Heart left ventricle (tissue), 16 donors: Measurements from ENCODE around the gene TAF1A. TPM values are rescaled to one million over a fixed set of nuclear protein-coding genes. Genes with fewer than 3 reads are reported as not detected.

Experiments used
- ATAC-seq, 4 donors: fragments of 200-7000 bp; cut with Tn5 transposase; one replicate each; pipeline ENCODE4 v1.9.1; 2020 to 2022; ENCODE audit warnings: moderate library complexity in 4 of 4, mild to moderate bottlenecking in 3 of 4, moderate number of reproducible peaks in 1 of 4
- DNase-seq, 5 donors: peaks; one replicate each; pipeline ENCODE4 v3.0.0-alpha.2; 2020
- H3K27ac ChIP-seq, 12 donors: fragments of 200-600 bp; sonication (generic) in 4 of 12; one replicate each; pipeline versions ENCODE4 v1.5.0 to v1.8.0; 2016 to 2022; ENCODE audit warnings: mild to moderate bottlenecking in 2 of 12
- H3K27me3 ChIP-seq, 9 donors: fragments of 200-600 bp; sonication (generic) in 2 of 9; one replicate each; pipeline versions ENCODE4 v1.5.1 to v1.8.0; 2016 to 2022; ENCODE audit warnings: mild to moderate bottlenecking in 3 of 9
- H3K36me3 ChIP-seq, 9 donors: fragments of 200-600 bp; sonication (generic) in 2 of 9; one replicate each; pipeline versions ENCODE4 v1.5.0 to v1.8.0; 2018 to 2022; ENCODE audit warnings: mild to moderate bottlenecking in 2 of 9
- H3K4me1 ChIP-seq, 12 donors: fragments of 200-600 bp; sonication (generic) in 4 of 12; one replicate each; pipeline versions ENCODE4 v1.5.0 to v1.8.0; 2016 to 2022; ENCODE audit warnings: mild to moderate bottlenecking in 3 of 12
- H3K4me3 ChIP-seq, 12 donors: fragments of 200-600 bp; sonication (generic) in 4 of 12; one replicate each; pipeline versions ENCODE4 v1.5.0 to v1.8.0; 2017 to 2022; ENCODE audit warnings: mild to moderate bottlenecking in 9 of 12, moderate library complexity in 4 of 12
- H3K9me3 ChIP-seq, 12 donors: fragments of 200-600 bp; sonication (generic) in 4 of 12; one replicate each; pipeline versions ENCODE4 v1.5.0 to v1.8.0; 2016 to 2022; ENCODE audit warnings: mild to moderate bottlenecking in 1 of 12
- CTCF ChIP-seq, 12 donors: fragments of 200-600 bp; sonication (generic) in 4 of 12; IDR thresholded peaks; one replicate each; pipeline versions ENCODE4 v1.5.0 to v1.8.0; 2018 to 2022; ENCODE audit warnings: antibody characterized with exemption in 12 of 12, mild to moderate bottlenecking in 5 of 12
- POLR2A ChIP-seq, 2 donors: fragments of 450-650 bp; IDR thresholded peaks; one replicate each; pipeline ENCODE4 v1.6.1; 2017; ENCODE audit warnings: antibody characterized with exemption in 2 of 2, mild to moderate bottlenecking in 2 of 2, moderate library complexity in 2 of 2
- WGBS, 4 donors: extraction: QIAGEN DNeasy Blood & Tissue Kit in 2 of 4; methylation state at CpG; one replicate each; pipeline versions ENCODE4 v1.1.5 to v1.1.7; 2013 to 2018; 5-methylcytosine and 5-hydroxymethylcytosine counted together
- intact Hi-C, 10 donors: fragments of 100-400 bp; cut with DNase I; formaldehyde crosslinking; loops; one replicate each; pipeline versions ENCODE4 v1.11.1 to v1.14.2; 2022
- polyA plus RNA-seq, 2 donors: library from polyadenylated mRNA; stranded (reverse); fragments of 200-250 nt; gene quantifications; one replicate each; pipeline ENCODE4 v1.2.3, GENCODE V29; 2013
- total RNA-seq, 9 donors: library from RNA; depleted of rRNA in 2 of 9; stranded (reverse); fragments of >200 nt in 2 of 9; fragmentation: NEBNext Ultra II Directional in 3 of 9; extraction: Animal tissue kit (Norgen Biotek cat#: 25700) in 3 of 9; gene quantifications; one replicate each; pipeline versions ENCODE4 v1.1.0 to v1.2.4, GENCODE V29; 2016 to 2023
- donor health status: ischemic (EF 13 %, LVEDD 7.1; RV severe dilation, severe dysfunction).
- donor health status: healthy with polysubstance abuse.
- donor health status: DM: no; HTN: yes; CAD: no.
- donor health status: DM: no; HTN: no; CAD: no.
- donor health status: ischemic (EF 25% LVEDD 6.9; RV normal size, moderate dysfunction).
- donor health status: ischemic (EF 25% LVEDD 5.7; RV mildly dilated, moderate dysfunction).
- donor health status: healthy.
- donor health status: DM: yes; HTN: yes; CAD: no.
- donor health status: ischemic (EF 35%, LVEDD 5.7; RV mildly dilated, moderate dysfunction).
- donor health status: nonischemic (EF 11% LVEDD 7.7; RV severe dilation, severe dysfunction).
- donor health status: DM: yes; HTN: yes; CAD: no.
- donor health status: PGD.
- donor health status: ischemic (EF 29% LVEDD 5.4; RV normal size, mild dysfunction).
- donor health status: nonischemic (EF 23%, LVEDD 6.1; RV moderate dilation, normal function).

Gene TAF1A
- total and polyA plus RNA-seq, 11 donors = 0.81 to 5.1 (median 1.6) TPM

- Histone ChIP-seq H3K4me1 (peaks cover 0 to 15% (median 9%) of the 10 kb centered on the region in 12 donors), H3K27ac (no peak overlapping the region), H3K36me3 (peaks cover 0 to 73% (median 63%) of the 10 kb centered on the region in 9 donors), H3K27me3 (no peaks in the 10 kb centered on the region), H3K4me3 (no peak overlapping the region), H3K9me3 (no peaks in the 10 kb centered on the region)
- DNase-seq (no peak), ATAC-seq (no peak)
- no peak for TF ChIP-seq CTCF (IDR thresholded peaks at IDR 0.05)
- no peak for TF ChIP-seq POLR2A (IDR thresholded peaks at IDR 0.05)
- intact Hi-C loops = no loop called here
Observed at GRCh38 chr1:222623458-222623857, 33.7 kb upstream of the TAF1A start.

GRCh38 chr1:222622765-222623164, 33.0 kb upstream of the TAF1A start:
- intact Hi-C loops = no loop called here
- no peak for TF ChIP-seq POLR2A (IDR thresholded peaks at IDR 0.05)
- no peak for TF ChIP-seq CTCF (IDR thresholded peaks at IDR 0.05)
- H3K9me3 ChIP-seq = no peaks in the 10 kb centered on the region
- H3K4me3 ChIP-seq = no peak overlapping the region
- no peaks in the 10 kb centered on the region for H3K27me3 ChIP-seq
- WGBS, 4 donors = 80 to 86% (median 83%) methylated on average over 5 of the region's 5 CpGs
- peaks cover 0 to 15% (median 9%) of the 10 kb centered on the region in 12 donors for H3K4me1 ChIP-seq
- H3K36me3 ChIP-seq = peaks cover 0 to 66% (median 56%) of the 10 kb centered on the region in 9 donors
- H3K27ac ChIP-seq = no peak overlapping the region
- ATAC-seq (no peak), DNase-seq (no peak)

- Histone ChIP-seq H3K27ac (no peak overlapping the region), H3K9me3 (no peaks in the 10 kb centered on the region), H3K4me3 (no peak overlapping the region), H3K36me3 (peaks cover 0 to 44% (median 35%) of the 10 kb centered on the region in 9 donors), H3K27me3 (no peaks in the 10 kb centered on the region), H3K4me1 (peaks cover 0 to 21% (median 10%) of the 10 kb centered on the region in 12 donors)
- 86 to 91% (median 89%) methylated on average over 2 of the region's 2 CpGs for WGBS, 4 donors
- no peak for ATAC-seq
- intact Hi-C loops = no loop called here
- TF ChIP-seq CTCF (IDR thresholded peaks at IDR 0.05) (no peak), POLR2A (IDR thresholded peaks at IDR 0.05) (no peak)
- DNase-seq = no peak
Observed at GRCh38 chr1:222620566-222620965, 30.8 kb upstream of the TAF1A start.

- peak overlapping the region; percentile 75 to 99 (median 96) for H3K4me3 ChIP-seq
- peak in 3 of 4 donors; percentile 8 to 30 (median 25) for ATAC-seq
- H3K27me3 ChIP-seq = peaks cover 0 to 5% (median 0%) of the 10 kb centered on the region in 9 donors
- TF ChIP-seq CTCF (IDR thresholded peaks at IDR 0.05) = no peak
- TF ChIP-seq POLR2A (IDR thresholded peaks at IDR 0.05) = no peak
- peak overlapping the region in 5 of 12 donors; percentile 65 to 87 (median 83) for H3K27ac ChIP-seq
- H3K9me3 ChIP-seq = no peaks in the 10 kb centered on the region
- peak in 3 of 5 donors; percentile 11 to 32 (median 28) for DNase-seq
- intact Hi-C loops = loop anchor here in 2 of 10 donors (2.0 kb wide), 2 partner anchors 22 to 30 kb away; partner anchors contain the start of gene TAF1A (in 1 of the 2)
- WGBS, 4 donors = 16 to 21% (median 19%) methylated on average over 15 to 20 of the region's 20 CpGs
- peaks cover 0 to 20% (median 10%) of the 10 kb centered on the region in 12 donors for H3K4me1 ChIP-seq
- H3K36me3 ChIP-seq = peaks cover 0 to 29% (median 20%) of the 10 kb centered on the region in 9 donors
Observed at GRCh38 chr1:222618880-222619596, 29.3 kb upstream of the TAF1A start.
